Fibroblast of lung (primary cell): ENCODE measurements around the gene NPC2. TPM values are rescaled to one million over a fixed set of nuclear protein-coding genes. Genes with fewer than 3 reads are reported as not detected.

Source experiments
- DNase-seq, 2 donors: peaks; one replicate each; pipeline versions ENCODE4 v3.0.0 to v3.0.0-alpha.2; 2010; ENCODE audit warnings: low read depth in 2 of 2
- H2AFZ ChIP-seq: 2 replicates; pipeline ENCODE4 v1.5.1; 2012; ENCODE audit warnings: low read length, control low read depth, inconsistent platforms
- H3K27ac ChIP-seq: 2 replicates; pipeline ENCODE4 v1.5.1; 2011; ENCODE audit warnings: low read length, control low read depth; ENCODE audit not compliant: insufficient read depth
- H3K27me3 ChIP-seq: 2 replicates; pipeline ENCODE4 v1.5.1; 2011; ENCODE audit warnings: mild to moderate bottlenecking, low read length; ENCODE audit not compliant: control insufficient read depth, insufficient read depth
- H3K36me3 ChIP-seq: 2 replicates; pipeline ENCODE4 v1.5.1; 2011; ENCODE audit warnings: low read length; ENCODE audit not compliant: control insufficient read depth, insufficient read depth
- H3K4me1 ChIP-seq: 2 replicates; pipeline ENCODE4 v1.5.1; 2011; ENCODE audit warnings: low read length; ENCODE audit not compliant: control insufficient read depth, insufficient read depth; ENCODE audit errors: extremely low read depth
- H3K4me2 ChIP-seq: 2 replicates; pipeline ENCODE4 v1.5.1; 2011; ENCODE audit warnings: low read length, control low read depth; ENCODE audit not compliant: insufficient read depth; ENCODE audit errors: extremely low read depth
- H3K4me3 ChIP-seq, 4 experiments: fragments of 200-600 bp in 1 of 4; sonication (generic) in 1 of 4; replicated peaks in 1 of 4; 2 replicates each; pipeline ENCODE4 v1.5.1; 2011 to 2016; ENCODE audit warnings: low read length in 4 of 4, low read depth in 3 of 4, mild to moderate bottlenecking in 3 of 4, control low read depth in 2 of 4, inconsistent platforms in 1 of 4, mixed read lengths in 1 of 4; ENCODE audit not compliant: insufficient read depth in 1 of 4; ENCODE audit errors: control extremely low read depth in 1 of 4
- H3K79me2 ChIP-seq: 2 replicates; pipeline ENCODE4 v1.5.1; 2012; ENCODE audit warnings: mild to moderate bottlenecking, low read length, inconsistent platforms; ENCODE audit not compliant: control insufficient read depth, insufficient read depth
- H3K9ac ChIP-seq: 2 replicates; pipeline ENCODE4 v1.5.1; 2011; ENCODE audit warnings: mild to moderate bottlenecking, low read length, control low read depth; ENCODE audit not compliant: insufficient read depth
- H3K9me3 ChIP-seq: 2 replicates; pipeline ENCODE4 v1.5.1; 2012; ENCODE audit warnings: low read depth, low read length; ENCODE audit not compliant: control insufficient read depth, insufficient read depth
- H4K20me1 ChIP-seq: 2 replicates; pipeline ENCODE4 v1.5.1; 2011; ENCODE audit warnings: low read length; ENCODE audit not compliant: control insufficient read depth, insufficient read depth; ENCODE audit errors: extremely low read depth
- CTCF ChIP-seq, 2 donors: IDR thresholded peaks in 1 of 2; conservative IDR thresholded peaks in 1 of 2; 1 replicate in 1 of 2; 2 replicates in 1 of 2; pipeline ENCODE4 v1.5.1; 2011 to 2012; ENCODE audit warnings: low read length in 2 of 2, control low read depth in 1 of 2, inconsistent platforms in 1 of 2, low read depth in 1 of 2, mild to moderate bottlenecking in 1 of 2
- EZH2 ChIP-seq: IDR thresholded peaks from 2 replicates; pipeline ENCODE4 v1.5.1; 2012; ENCODE audit warnings: low read length, control low read depth, mild to moderate bottlenecking; ENCODE audit errors: missing control alignments
- polyA plus RNA-seq, 2 donors: library from polyadenylated mRNA; depleted of rRNA in 1 of 2; stranded (reverse) in 1 of 2; unstranded in 1 of 2; fragments of >200 nt; gene quantifications; 2 replicates each; pipeline ENCODE4 v1.2.1, GENCODE V29; 2011 to 2012; ENCODE audit warnings: missing spikeins in 1 of 2
- total RNA-seq: library from RNA; depleted of rRNA; stranded (reverse); fragments of >200 nt; gene quantifications from 2 replicates; pipeline ENCODE4 v1.2.1, GENCODE V29; 2014

NPC2 gene
- total and polyA plus RNA-seq, 2 donors (not counting 1 experiment from before 2014, with no cell fraction given), result 238 to 275 TPM

- H2AFZ ChIP-seq, result no peak overlapping the region
- no peak overlapping the region for H3K4me2 ChIP-seq
- no peaks in the 10 kb centered on the region for H3K9me3 ChIP-seq
- H3K27me3 ChIP-seq, result no peaks in the 10 kb centered on the region
- no peak overlapping the region for H3K4me3 ChIP-seq
- no peaks in the 10 kb centered on the region for H4K20me1 ChIP-seq
- H3K27ac ChIP-seq, result no peak overlapping the region
- no peak overlapping the region for H3K9ac ChIP-seq
- no peak for DNase-seq
- H3K79me2 ChIP-seq, result no peaks in the 10 kb centered on the region
- TF ChIP-seq CTCF (conservative IDR thresholded peaks at IDR 0.05 in 1 of 2, IDR thresholded peaks at IDR 0.05 in 1 of 2; ENCODE audit: low read depth in 1 of 2, low read length in 2 of 2), result no peak
- peaks cover 25% of the 10 kb centered on the region for H3K36me3 ChIP-seq
- peaks cover 2% of the 10 kb centered on the region for H3K4me1 ChIP-seq
Observed at GRCh38 chr14:74535756-74536325, 42.7 kb upstream of the NPC2 start.

GRCh38 chr14:74533576-74533975 lies 40.5 kb upstream of the NPC2 start:
- Histone ChIP-seq H3K79me2 (no peaks in the 10 kb centered on the region), H3K4me3 (no peak overlapping the region), H3K9ac (no peak overlapping the region), H3K4me2 (no peak overlapping the region), H3K27me3 (no peaks in the 10 kb centered on the region), H4K20me1 (no peaks in the 10 kb centered on the region), H3K9me3 (no peaks in the 10 kb centered on the region), H3K4me1 (no peaks in the 10 kb centered on the region), H3K27ac (no peak overlapping the region), H3K36me3 (peaks cover 31% of the 10 kb centered on the region), H2AFZ (no peak overlapping the region)
- TF ChIP-seq CTCF (conservative IDR thresholded peaks at IDR 0.05 in 1 of 2, IDR thresholded peaks at IDR 0.05 in 1 of 2; ENCODE audit: low read depth in 1 of 2, low read length in 2 of 2) (no peak), EZH2 (no peak)
- DNase-seq, result no peak

- Histone ChIP-seq H3K27ac (no peak overlapping the region), H3K9ac (no peak overlapping the region), H3K4me3 (no peak overlapping the region), H3K27me3 (no peaks in the 10 kb centered on the region), H3K79me2 (no peaks in the 10 kb centered on the region), H3K9me3 (no peaks in the 10 kb centered on the region), H3K4me1 (no peaks in the 10 kb centered on the region), H3K4me2 (no peak overlapping the region), H3K36me3 (peaks cover 30% of the 10 kb centered on the region), H2AFZ (no peak overlapping the region), H4K20me1 (no peaks in the 10 kb centered on the region)
- DNase-seq, result no peak
- TF ChIP-seq CTCF (conservative IDR thresholded peaks at IDR 0.05 in 1 of 2, IDR thresholded peaks at IDR 0.05 in 1 of 2; ENCODE audit: low read depth in 1 of 2, low read length in 2 of 2) (no peak), EZH2 (no peak)
Observed at GRCh38 chr14:74532246-74532645, 39.1 kb upstream of the NPC2 start.
